Suppressor macrophage (primary cell): ENCODE data around the gene TMEM209.
"Not testable (repeated sequence)": the region's sequence is repeated elsewhere in the genome, so short reads cannot be mapped to it uniquely, and the experiment has no call there.

Experiments used
- DNase-seq, 4 experiments: peaks; one replicate each; pipeline ENCODE4 v3.0.0-alpha.2; 2020 to 2022

TMEM209 gene

GRCh38 chr7:130142654-130143333 lies 62.4 kb downstream of the TMEM209 start:
- DNase-seq: no peak

DNA sequence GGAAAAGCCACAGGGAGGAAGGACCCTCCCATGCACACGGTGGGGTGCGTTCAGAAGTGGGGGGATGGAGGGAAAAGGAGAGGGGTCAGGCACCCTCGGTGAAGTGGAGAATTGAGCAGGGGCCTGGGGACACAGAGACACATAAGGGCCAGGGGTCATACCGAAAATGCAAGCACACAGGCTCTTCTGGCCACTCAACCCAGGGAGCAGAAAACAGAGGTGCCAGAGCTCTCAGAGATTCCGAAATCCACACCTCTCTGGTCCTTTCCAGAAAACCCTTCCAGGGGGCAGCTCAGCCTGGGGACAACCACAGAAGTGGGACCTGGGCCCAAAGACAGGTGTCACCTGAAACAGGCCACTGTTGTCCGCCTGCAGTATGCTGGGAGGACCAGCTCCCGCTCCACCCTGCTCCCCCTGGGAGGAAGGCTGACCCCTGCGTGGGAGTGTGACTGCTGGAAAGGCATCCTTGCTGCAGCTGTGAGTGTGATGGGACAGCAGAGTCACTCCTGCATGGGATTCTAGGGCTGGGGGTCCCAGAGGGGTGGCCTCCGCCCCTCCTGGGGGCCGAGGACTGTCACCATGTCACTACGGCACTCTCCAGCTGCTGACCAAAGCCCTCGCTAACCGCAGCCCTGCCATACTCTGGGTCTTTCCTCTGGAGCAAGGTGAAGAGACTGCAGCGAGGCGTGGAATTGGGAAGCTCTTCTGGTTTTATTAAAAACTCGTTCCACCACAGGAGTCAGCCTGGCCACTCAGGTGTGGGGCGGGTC lies 63.1 kb downstream of the TMEM209 start:
- no peak for DNase-seq

- DNase-seq: peak; percentile 11 to 57 (median 42)
Observed at GRCh38 chr7:130141161-130141883, 63.9 kb downstream of the TMEM209 start.

- DNase-seq: no peak
Observed at GRCh38 chr7:130140551-130141160, 64.5 kb downstream of the TMEM209 start.

DNA sequence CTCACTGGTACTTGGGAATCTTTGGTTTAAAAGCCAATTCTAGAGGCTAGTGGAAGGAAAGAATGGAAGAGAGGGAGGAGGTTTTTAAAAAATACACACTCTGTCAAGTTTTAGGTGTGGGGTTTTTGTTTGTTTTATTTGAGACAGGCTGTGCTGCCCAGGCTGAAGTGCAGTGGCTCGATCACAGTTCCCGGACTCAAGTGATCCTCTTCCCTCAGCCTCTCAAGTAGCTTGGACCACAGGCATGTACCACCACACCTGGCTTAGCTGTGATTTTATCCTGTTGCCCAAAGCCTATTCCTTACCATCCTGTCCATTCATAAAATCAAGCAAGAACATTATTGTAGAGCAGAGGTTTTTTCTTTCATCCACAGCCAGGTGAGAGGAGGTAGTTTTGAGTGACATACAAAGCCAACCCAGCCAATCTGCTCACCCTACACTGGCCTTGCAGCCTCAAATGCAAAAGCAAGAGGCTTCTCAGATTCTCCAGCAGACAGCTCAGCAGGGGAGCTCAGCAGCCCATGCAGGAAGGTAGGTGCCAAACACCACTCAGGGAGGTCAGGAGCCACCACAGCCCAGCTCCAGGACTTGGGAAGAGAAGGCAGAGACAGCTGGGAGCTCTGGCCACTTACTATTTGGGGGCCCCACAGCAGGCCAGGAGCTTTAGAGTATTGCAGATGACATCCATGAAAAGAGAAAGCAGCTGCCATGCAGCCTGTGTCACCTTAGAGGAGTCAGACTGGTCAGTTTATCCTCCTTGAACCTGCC lies 65.8 kb downstream of the TMEM209 start:
- no peak for DNase-seq

DNA sequence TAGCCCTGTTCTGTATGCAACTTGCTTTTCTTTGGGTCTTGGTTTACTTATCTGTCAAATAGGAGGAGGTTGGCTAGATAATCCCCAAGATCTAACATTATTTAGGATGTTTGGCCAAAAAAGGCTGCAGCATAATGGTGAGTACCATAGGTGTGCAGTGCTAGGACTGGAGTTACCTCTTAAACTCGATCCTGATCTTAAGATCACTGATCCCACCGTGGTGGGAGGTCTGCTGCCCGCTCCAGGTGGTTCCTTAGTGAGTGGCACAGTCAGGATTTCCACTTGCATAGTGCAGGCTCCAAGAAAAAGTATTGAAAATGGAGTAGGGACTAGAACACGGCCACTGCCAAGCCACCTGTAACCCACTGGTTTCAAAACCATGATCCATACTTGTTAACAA lies 68.0 kb downstream of the TMEM209 start:
- DNase-seq: no peak

GRCh38 chr7:130136579-130137167 lies 68.5 kb downstream of the TMEM209 start:
- DNase-seq: no peak

DNA sequence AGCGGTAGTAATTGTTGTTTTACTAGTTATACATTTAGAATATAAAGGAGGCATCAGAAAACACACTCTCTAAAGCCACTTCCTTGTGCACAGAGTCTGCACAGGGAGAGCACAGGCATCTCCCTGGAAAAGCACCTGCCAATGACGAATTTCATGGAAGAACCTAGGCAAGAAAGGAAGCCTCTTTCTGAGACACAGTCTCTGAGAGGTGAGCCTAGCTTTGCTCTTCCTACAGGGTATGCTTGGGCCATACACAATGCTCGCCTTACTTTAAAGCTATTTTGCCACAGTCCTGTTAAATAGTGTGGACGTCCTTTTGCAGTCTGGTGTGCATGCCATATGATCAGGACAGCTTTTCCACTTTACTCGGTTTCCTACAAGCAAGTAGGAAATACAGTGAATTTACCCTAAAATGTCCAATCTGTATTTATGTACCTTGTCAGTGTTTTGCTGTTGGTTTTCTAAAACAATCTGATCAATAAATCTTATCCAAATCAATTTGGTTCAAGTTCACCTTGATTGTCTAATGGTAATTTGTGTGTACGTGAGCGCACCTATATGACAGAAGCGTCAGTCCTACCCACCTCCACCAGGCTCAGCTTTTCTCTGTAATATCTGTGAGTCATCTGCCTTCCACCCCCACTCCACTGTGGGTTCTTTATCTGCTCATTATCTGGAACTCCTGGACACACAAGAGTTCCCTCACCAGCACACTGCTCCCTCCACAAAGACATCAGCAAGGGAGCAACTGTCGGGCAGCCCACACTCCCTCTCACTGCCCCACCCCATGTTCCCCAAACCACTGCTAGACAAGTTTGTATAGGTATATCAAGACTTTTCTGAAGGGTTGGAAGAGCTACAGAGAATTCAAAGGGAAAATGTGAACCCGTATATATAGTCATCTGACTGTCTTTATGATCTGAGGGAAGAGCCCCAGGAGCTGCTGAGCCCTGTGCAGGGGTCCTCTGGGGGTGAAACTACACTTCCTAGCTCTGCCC lies 69.7 kb downstream of the TMEM209 start:
- DNase-seq: no peak

DNA sequence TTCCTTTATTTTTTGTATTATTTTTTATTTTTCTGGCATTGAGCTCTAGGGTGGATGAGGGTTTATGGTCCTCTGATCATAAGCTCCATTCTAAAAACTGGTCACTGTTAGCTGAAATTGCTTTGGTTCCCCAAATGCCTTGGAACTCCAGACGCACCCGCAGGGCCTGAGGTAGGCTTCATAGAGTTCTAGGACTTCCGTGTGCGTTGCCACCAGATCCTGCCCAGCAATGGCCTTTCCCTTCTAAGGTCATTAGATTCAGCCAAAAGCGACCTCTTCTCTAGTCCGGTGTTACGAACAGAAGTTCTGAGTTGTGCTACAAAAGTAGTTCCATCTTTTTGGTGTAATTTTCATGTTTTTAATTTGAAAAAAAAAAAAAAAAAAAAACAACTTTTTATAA lies 70.5 kb downstream of the TMEM209 start:
- DNase-seq: no peak

DNA sequence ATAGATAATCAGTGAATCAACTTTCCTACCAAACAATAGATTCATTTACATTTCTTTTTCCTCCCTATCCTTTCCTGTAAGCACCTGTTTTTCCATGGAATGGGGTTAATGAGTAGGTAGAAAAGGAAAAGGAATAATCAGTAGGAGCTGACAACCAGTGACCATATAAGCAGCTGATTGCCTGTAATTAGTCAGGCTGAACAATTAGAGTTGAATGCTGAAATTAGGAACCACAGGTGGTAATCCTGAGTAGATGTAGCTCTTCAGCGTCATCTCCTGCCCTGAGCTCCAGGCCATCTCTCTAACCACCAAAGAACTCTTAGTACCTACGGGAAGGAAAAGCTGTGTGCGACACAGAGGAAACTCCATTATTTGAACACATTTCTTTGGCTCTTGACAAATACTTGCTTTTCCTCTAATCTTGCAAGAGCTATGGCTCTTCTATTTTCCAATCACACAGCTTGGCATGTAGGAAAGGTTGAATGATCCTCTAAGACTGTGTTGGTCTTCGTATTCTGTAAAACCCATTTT lies 71.0 kb downstream of the TMEM209 start:
- no peak for DNase-seq

GRCh38 chr7:130133029-130133782 lies 72.0 kb downstream of the TMEM209 start:
- DNase-seq: no peak

DNA sequence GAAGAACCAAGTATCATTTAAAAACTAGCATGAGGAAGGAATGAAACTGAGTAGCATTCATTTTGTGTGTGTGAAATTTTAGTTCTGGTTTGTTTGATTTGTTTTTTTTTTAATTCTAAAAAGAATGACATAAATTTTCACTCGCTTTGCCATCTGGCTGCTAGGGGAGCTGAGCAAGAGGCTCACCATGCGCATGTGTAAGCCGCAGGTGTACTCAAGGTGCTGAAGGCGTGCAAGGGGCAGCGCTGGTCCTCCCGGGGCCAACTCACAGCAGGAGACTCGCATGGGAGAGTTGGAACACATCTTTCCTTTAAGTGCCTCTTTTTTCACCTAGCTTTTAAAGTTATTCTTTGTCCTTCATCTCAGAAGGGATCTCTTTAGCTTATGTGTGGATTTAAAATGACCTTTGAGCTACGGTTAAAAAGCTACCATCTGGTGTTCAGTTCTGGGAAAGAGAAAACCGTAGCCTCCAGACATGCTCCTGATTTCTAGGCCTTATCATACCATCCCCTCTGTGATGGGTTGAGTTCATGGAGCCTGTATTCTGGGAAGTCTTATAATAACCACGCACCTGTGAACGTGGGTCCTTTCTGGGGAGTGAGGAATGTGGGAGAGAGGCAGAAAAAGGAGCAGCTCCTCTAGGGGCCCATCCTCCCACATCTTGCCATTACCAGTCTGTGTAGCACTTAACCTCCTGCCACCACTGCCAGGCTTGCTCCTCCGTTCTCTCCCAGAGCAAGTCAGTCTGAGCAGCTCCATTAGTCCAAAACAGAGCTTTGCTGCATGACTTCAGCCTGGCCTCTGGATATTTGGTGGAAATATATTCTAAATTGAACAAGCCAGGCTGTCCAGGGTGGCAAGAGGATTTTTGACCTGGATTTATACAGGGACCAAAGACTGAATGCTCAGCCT lies 73.0 kb downstream of the TMEM209 start:
- no peak for DNase-seq

DNA sequence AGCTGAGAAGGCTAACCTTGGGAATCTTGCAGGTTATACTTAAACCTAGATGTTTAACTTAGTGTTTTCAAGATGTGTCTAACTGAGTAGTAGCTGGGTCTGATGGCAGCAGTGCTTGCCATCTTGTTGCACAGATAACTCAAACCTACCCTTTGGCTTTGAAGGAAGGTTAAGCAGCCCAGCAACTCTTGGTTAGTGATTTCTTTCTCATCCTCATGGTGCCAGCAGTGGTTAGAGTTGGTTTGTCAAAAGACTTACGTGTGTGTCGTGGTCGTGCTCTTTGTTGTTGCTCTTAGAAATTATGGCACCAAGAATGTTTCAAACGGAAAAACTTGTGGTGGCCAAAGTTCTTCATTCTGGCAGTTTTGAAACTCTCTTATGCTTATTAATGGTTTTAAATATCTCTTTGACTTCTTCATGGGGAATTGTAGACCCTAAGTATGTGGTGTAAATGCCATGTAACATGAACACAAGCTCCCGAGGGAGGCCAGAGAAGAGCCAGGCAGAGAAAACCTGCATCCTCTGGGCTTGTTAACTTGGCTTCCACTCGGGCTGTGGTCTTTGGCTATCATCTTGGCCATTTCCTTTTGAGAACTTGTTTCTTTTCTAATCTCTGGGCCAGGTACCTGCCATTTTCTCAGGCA lies 73.9 kb downstream of the TMEM209 start:
- DNase-seq: no peak

GRCh38 chr7:130129011-130129411 lies 76.2 kb downstream of the TMEM209 start:
- no peak for DNase-seq

DNA sequence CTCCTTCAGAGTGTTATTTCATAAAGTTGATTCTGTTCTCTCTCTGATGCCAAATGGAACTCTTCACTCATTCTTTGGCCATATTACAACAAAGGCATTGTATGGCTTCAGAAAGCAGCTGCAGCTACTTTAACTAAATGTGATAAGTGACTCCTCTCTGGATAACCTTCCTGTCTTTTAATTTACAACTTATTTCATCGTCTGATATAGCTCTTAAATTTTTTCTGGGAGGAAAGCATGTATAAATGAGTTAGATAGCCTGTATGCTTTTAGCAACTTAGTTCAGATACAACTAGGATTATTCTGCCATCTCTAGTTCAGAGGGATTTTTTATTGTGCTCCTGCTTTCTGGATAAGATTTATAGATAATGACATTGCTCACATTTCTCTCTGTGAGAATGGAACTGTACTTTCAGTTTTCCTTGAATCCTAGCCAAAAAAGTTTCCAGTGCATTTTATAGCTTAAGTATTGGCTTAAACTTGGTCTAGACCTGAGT lies 77.3 kb downstream of the TMEM209 start:
- no peak for DNase-seq

- DNase-seq: no peak
Observed at GRCh38 chr7:130127404-130127803, 77.8 kb downstream of the TMEM209 start.

GRCh38 chr7:130126840-130127239 lies 78.4 kb downstream of the TMEM209 start:
- DNase-seq: not testable (repeated sequence)

GRCh38 chr7:130124711-130125110 lies 80.5 kb downstream of the TMEM209 start:
- DNase-seq: no peak
